Osteoblast (primary cell): ENCODE data around the gene KCTD2. TPM values are rescaled to one million over a fixed set of nuclear protein-coding genes. Genes with fewer than 3 reads are reported as not detected.

Experiments
- DNase-seq: peaks from one replicate; pipeline ENCODE4 v3.0.0; 2011; ENCODE audit warnings: low spot score, mixed read lengths; ENCODE audit not compliant: insufficient read length; ENCODE audit errors: missing footprints
- H2AFZ ChIP-seq: 2 replicates; pipeline ENCODE4 v1.6.0; 2011; ENCODE audit warnings: mild to moderate bottlenecking, low read length
- H3K27ac ChIP-seq: 2 replicates; pipeline ENCODE4 v1.5.1; 2011; ENCODE audit warnings: mild to moderate bottlenecking, low read depth, low read length, moderate library complexity
- H3K27me3 ChIP-seq: 2 replicates; pipeline ENCODE4 v1.6.0; 2012; ENCODE audit warnings: mild to moderate bottlenecking, control low read depth, inconsistent platforms, low read length, moderate library complexity; ENCODE audit not compliant: insufficient read depth
- H3K36me3 ChIP-seq: 2 replicates; pipeline ENCODE4 v1.5.1; 2011; ENCODE audit warnings: mild to moderate bottlenecking, low read length, control low read depth, moderate library complexity; ENCODE audit not compliant: insufficient read depth
- H3K4me1 ChIP-seq: 2 replicates; pipeline ENCODE4 v1.5.1; 2011; ENCODE audit warnings: mild to moderate bottlenecking, low read length, control low read depth, moderate library complexity; ENCODE audit not compliant: insufficient read depth
- H3K4me2 ChIP-seq: 2 replicates; pipeline ENCODE4 v1.6.0; 2011; ENCODE audit warnings: mild to moderate bottlenecking, low read length; ENCODE audit not compliant: insufficient read depth
- H3K4me3 ChIP-seq: fragments of 200-600 bp; sonication (generic); 3 replicates; pipeline ENCODE4 v1.5.1; 2012; ENCODE audit warnings: mild to moderate bottlenecking, low read length, inconsistent platforms; ENCODE audit not compliant: insufficient read depth
- H3K79me2 ChIP-seq: 2 replicates; pipeline ENCODE4 v1.6.0; 2012; ENCODE audit warnings: mild to moderate bottlenecking, low read length, control low read depth, inconsistent platforms; ENCODE audit not compliant: insufficient read depth
- H3K9me3 ChIP-seq: 2 replicates; pipeline ENCODE4 v1.5.1; 2011; ENCODE audit warnings: low read depth, low read length, control low read depth
- H4K20me1 ChIP-seq: 2 replicates; pipeline ENCODE4 v1.6.0; 2012; ENCODE audit warnings: mild to moderate bottlenecking, low read length, control low read depth; ENCODE audit not compliant: insufficient read depth
- total RNA-seq: library from RNA; depleted of rRNA; stranded (reverse); fragments of >200 nt; gene quantifications from 2 replicates; pipeline ENCODE4 v1.2.3, GENCODE V29; 2012
- TF ChIP-seq, protein P1 (sequence below): IDR thresholded peaks from 2 replicates; pipeline ENCODE4 v1.5.1; 2011; ENCODE audit warnings: mild to moderate bottlenecking, low read depth, low read length, moderate library complexity; ENCODE audit errors: extremely low read depth

KCTD2 gene
- total RNA-seq, 1 donor, result 20.3 TPM

DNA sequence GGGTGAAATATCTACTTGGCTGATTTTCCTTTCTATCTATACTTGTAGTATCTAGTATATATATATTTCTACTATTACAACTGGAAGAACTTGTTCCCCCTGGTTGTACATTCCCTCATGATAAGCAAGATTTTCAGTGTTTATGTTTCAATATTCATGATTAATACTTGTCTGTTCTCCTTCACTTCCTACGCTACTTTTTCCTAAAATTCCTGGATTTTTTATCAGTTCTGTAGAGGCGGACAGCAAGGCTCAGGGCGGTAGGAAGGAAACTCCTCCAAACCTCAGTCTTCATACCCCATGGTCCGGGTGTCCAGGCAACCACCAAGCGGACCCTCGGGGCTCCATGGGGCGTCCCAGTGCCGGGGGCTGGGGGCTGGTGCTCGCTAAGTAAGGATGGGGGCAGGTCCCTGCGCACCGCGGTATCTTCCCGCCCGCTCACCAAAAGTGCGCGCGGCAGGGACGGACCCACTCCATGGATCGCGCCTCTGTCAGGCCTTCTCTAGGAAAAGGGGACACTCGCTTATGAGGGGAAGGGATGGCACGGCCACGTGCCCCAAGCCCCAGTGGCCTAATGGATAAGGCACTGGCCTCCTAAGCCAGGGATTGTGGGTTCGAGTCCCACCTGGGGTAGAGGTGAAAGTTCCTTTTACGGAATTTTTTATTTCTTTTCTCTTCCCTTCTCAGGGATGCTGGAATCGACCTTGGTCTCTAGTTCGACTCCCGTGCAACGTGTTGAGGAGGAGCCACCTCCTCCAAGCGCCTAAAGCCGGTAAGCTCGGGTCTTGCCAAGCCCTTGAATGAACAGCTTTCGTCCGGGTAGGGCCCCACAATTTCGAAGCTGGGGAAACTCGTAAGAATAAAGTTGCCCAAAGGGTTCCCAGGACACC lies 13.4 kb upstream of the KCTD2 start:
- TF ChIP-seq, protein P1, sequence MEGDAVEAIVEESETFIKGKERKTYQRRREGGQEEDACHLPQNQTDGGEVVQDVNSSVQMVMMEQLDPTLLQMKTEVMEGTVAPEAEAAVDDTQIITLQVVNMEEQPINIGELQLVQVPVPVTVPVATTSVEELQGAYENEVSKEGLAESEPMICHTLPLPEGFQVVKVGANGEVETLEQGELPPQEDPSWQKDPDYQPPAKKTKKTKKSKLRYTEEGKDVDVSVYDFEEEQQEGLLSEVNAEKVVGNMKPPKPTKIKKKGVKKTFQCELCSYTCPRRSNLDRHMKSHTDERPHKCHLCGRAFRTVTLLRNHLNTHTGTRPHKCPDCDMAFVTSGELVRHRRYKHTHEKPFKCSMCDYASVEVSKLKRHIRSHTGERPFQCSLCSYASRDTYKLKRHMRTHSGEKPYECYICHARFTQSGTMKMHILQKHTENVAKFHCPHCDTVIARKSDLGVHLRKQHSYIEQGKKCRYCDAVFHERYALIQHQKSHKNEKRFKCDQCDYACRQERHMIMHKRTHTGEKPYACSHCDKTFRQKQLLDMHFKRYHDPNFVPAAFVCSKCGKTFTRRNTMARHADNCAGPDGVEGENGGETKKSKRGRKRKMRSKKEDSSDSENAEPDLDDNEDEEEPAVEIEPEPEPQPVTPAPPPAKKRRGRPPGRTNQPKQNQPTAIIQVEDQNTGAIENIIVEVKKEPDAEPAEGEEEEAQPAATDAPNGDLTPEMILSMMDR, result no peak
- Histone ChIP-seq H3K4me1 (peaks cover 17% of the 10 kb centered on the region), H4K20me1 (no peaks in the 10 kb centered on the region), H3K36me3 (peaks cover 4% of the 10 kb centered on the region), H3K27me3 (no peaks in the 10 kb centered on the region), H3K79me2 (no peaks in the 10 kb centered on the region), H3K27ac (peak overlapping the region; percentile 96), H3K4me2 (peak overlapping the region; percentile 91), H3K4me3 (peak overlapping the region; percentile 93), H3K9me3 (no peaks in the 10 kb centered on the region), H2AFZ (peak overlapping the region; percentile 92)
- DNase-seq, result peak; percentile 93

GRCh38 chr17:75034236-75034908 lies 12.7 kb upstream of the KCTD2 start:
- no peaks in the 10 kb centered on the region for H4K20me1 ChIP-seq
- TF ChIP-seq, protein P1, result no peak
- H3K4me1 ChIP-seq, result peaks cover 17% of the 10 kb centered on the region
- H3K4me2 ChIP-seq, result peak overlapping the region; percentile 91
- peak overlapping the region; percentile 99 for H2AFZ ChIP-seq
- no peaks in the 10 kb centered on the region for H3K27me3 ChIP-seq
- peaks cover 11% of the 10 kb centered on the region for H3K36me3 ChIP-seq
- H3K4me3 ChIP-seq, result peak overlapping the region; percentile 93
- H3K27ac ChIP-seq, result peak overlapping the region; percentile 96
- DNase-seq, result peak; percentile 86
- no peaks in the 10 kb centered on the region for H3K79me2 ChIP-seq
- H3K9me3 ChIP-seq, result no peaks in the 10 kb centered on the region

DNA sequence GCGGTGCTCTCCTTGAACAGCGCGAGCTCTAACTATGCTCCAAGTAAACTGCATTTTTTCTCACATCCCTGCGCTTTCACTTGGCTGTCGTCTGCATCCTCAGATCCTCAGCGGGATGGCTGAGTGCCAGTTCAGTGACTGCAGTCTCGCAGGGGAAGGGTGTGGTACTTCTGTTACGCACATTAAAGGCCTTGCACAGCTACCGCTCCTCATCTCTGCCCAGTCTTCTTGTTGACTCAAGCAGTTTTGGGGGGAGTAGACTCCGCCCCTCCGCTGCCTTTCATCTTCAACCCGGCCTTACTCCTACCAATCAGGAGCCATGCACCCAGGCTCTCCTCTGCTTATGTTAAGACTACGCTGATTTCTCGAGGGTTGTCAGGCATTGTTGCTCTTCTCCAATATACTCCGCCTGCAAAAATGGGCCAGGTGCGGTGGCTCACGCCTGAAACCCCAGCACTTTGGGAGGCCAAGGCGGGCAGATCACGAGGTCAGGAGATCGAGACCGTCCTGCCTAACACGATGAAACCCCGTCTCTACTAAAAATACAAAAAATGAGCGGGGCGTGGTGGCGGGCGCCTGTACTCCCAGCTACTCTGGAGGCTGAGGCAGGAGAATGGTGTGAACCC lies 10.3 kb upstream of the KCTD2 start:
- H3K9me3 ChIP-seq, result no peaks in the 10 kb centered on the region
- no peaks in the 10 kb centered on the region for H4K20me1 ChIP-seq
- H3K27me3 ChIP-seq, result no peaks in the 10 kb centered on the region
- no peak overlapping the region for H3K27ac ChIP-seq
- peaks cover 16% of the 10 kb centered on the region for H3K4me1 ChIP-seq
- no peak overlapping the region for H3K4me3 ChIP-seq
- peaks cover 34% of the 10 kb centered on the region for H3K36me3 ChIP-seq
- no peak for DNase-seq
- TF ChIP-seq, protein P1, result no peak
- peak overlapping the region; percentile 7 for H2AFZ ChIP-seq
- H3K4me2 ChIP-seq, result no peak overlapping the region
- no peaks in the 10 kb centered on the region for H3K79me2 ChIP-seq
